B cell (primary cell): ENCODE data around the gene PPP2R5D. TPM values are rescaled to one million over a fixed set of nuclear protein-coding genes. Genes with fewer than 3 reads are reported as not detected.

Experiments
- ATAC-seq: fragments of 200-7000 bp; cut with Tn5 transposase; one replicate; pipeline ENCODE4 v1.10.0; 2021; ENCODE audit warnings: low read depth, mild to moderate bottlenecking, moderate number of reproducible peaks, moderate library complexity
- CTCF ChIA-PET: fragments of 350-600 bp; sonication (Branson Sonifier 250); formaldehyde crosslinking; loops from one replicate; lab custom pipeline; 2021; ENCODE audit warnings: antibody characterized with exemption, inconsistent platforms; lab: Charles Lee
- POLR2A ChIA-PET: fragments of 350-600 bp; sonication (Branson Sonifier 250); formaldehyde crosslinking; loops from one replicate; lab custom pipeline; 2021; ENCODE audit warnings: antibody characterized with exemption; lab: Charles Lee
- DNase-seq: peaks from one replicate; pipeline ENCODE4 v3.0.0; 2013
- H2AFZ ChIP-seq: 2 replicates; pipeline ENCODE4 v1.6.1; 2012; ENCODE audit warnings: mild to moderate bottlenecking, low read depth, low read length; ENCODE audit not compliant: insufficient read depth, poor library complexity, severe bottlenecking
- H3K27ac ChIP-seq, 2 donors: 1 replicate in 1 of 2; 2 replicates in 1 of 2; pipeline ENCODE4 v1.5.1; 2012 to 2013; ENCODE audit warnings: low read length in 2 of 2, mild to moderate bottlenecking in 2 of 2, moderate library complexity in 1 of 2
- H3K27me3 ChIP-seq, 4 experiments: fragments of 200-600 bp in 1 of 4; sonication (generic) in 1 of 4; replicated peaks in 1 of 4; 1 replicate in 2 of 4; 2 replicates in 2 of 4; pipeline versions ENCODE4 v1.6.1 to v1.7.0; 2013 to 2016; ENCODE audit warnings: low read length in 3 of 4, mild to moderate bottlenecking in 2 of 4, mixed read lengths in 1 of 4, moderate library complexity in 1 of 4; ENCODE audit not compliant: insufficient read depth in 4 of 4, control insufficient read depth in 3 of 4; ENCODE audit errors: control extremely low read depth in 1 of 4
- H3K36me3 ChIP-seq, 2 experiments: replicated peaks in 1 of 2; 1 replicate in 1 of 2; 2 replicates in 1 of 2; pipeline versions ENCODE4 v1.6.1 to v1.7.1; 2013; ENCODE audit warnings: low read length in 1 of 2; ENCODE audit not compliant: insufficient read depth in 2 of 2, control insufficient read depth in 1 of 2; ENCODE audit errors: control extremely low read depth in 1 of 2, extremely low read depth in 1 of 2
- H3K4me1 ChIP-seq, 2 donors: fragments of 200-600 bp in 1 of 2; sonication (generic) in 1 of 2; 1 replicate in 1 of 2; 2 replicates in 1 of 2; pipeline versions ENCODE4 v1.5.1 to v1.6.1; 2013 to 2017; ENCODE audit warnings: low read length in 2 of 2; ENCODE audit not compliant: control insufficient read depth in 2 of 2, insufficient read depth in 2 of 2
- H3K4me2 ChIP-seq: replicated peaks from 2 replicates; pipeline ENCODE3; 2012; ENCODE audit warnings: mild to moderate bottlenecking, low read depth, low read length; ENCODE audit not compliant: poor library complexity, severe bottlenecking
- H3K4me3 ChIP-seq, 5 experiments: fragments of 200-600 bp in 1 of 5; sonication (generic) in 1 of 5; 1 replicate in 3 of 5; 2 replicates in 2 of 5; pipeline versions ENCODE4 v1.5.1 to v1.7.0; 2011 to 2016; ENCODE audit warnings: low read length in 4 of 5, mild to moderate bottlenecking in 4 of 5, low read depth in 2 of 5, control low read depth in 1 of 5, moderate library complexity in 1 of 5; ENCODE audit not compliant: insufficient read depth in 1 of 5; ENCODE audit errors: control extremely low read depth in 1 of 5, extremely low read depth in 1 of 5
- H3K79me2 ChIP-seq: fragments of 200-600 bp; sonication (generic); one replicate; pipeline ENCODE4 v1.6.0; 2016; ENCODE audit warnings: low read length; ENCODE audit not compliant: control insufficient read depth, insufficient read depth
- H3K9ac ChIP-seq: fragments of 200-600 bp; sonication (generic); 2 replicates; pipeline ENCODE4 v1.6.1; 2017; ENCODE audit warnings: mild to moderate bottlenecking, low read length, moderate library complexity
- H3K9me3 ChIP-seq, 3 donors: one replicate each; pipeline versions ENCODE4 v1.6.1 to v1.7.1; 2013; ENCODE audit warnings: low read length in 2 of 3; ENCODE audit not compliant: control insufficient read depth in 2 of 3, insufficient read depth in 1 of 3; ENCODE audit errors: control extremely low read depth in 1 of 3
- H4K20me1 ChIP-seq: 2 replicates; pipeline ENCODE4 v1.6.0; 2012; ENCODE audit warnings: mild to moderate bottlenecking, low read length; ENCODE audit not compliant: insufficient read depth, control insufficient read depth, poor library complexity, severe bottlenecking
- H3K27ac Mint-ChIP-seq: one replicate; pipeline ENCODE4 v1.8.0; 2021; ENCODE audit warnings: mixed read lengths
- H3K27me3 Mint-ChIP-seq: one replicate; pipeline ENCODE4 v1.8.0; 2021; ENCODE audit warnings: mixed read lengths
- H3K4me1 Mint-ChIP-seq: one replicate; pipeline ENCODE4 v1.8.0; 2021; ENCODE audit warnings: mixed read lengths
- H3K4me3 Mint-ChIP-seq: one replicate; pipeline ENCODE4 v1.8.0; 2021; ENCODE audit warnings: mixed read lengths
- H3K9me3 Mint-ChIP-seq: one replicate; pipeline ENCODE4 v1.8.0; 2022; ENCODE audit warnings: mixed read lengths; ENCODE audit not compliant: insufficient read depth
- EZH2 ChIP-seq: IDR thresholded peaks from 2 replicates; pipeline ENCODE4 v1.6.1; 2012; ENCODE audit warnings: borderline replicate concordance, low read depth, mild to moderate bottlenecking, moderate library complexity, low read length; ENCODE audit not compliant: insufficient read depth, poor library complexity, severe bottlenecking
- WGBS: methylation state at CpG from one replicate; pipeline ENCODE4 v1.1.5; 2013; ENCODE audit warnings: missing lambda C conversion rate; ENCODE audit not compliant: insufficient coverage; 5-methylcytosine and 5-hydroxymethylcytosine counted together
- intact Hi-C: fragments of 100-400 bp; cut with micrococcal nuclease; formaldehyde crosslinking; loops from one replicate; pipeline ENCODE4 v1.10.0; 2022
- polyA plus RNA-seq: library from polyadenylated mRNA; depleted of rRNA; stranded (reverse); fragments of >200 nt; gene quantifications from 2 replicates; pipeline ENCODE4 v1.2.3, GENCODE V29; 2012
- total RNA-seq, 2 donors: library from RNA; stranded (reverse); fragments of 120-200 nt in 1 of 2; gene quantifications; 1 replicate in 1 of 2; 2 replicates in 1 of 2; pipeline versions ENCODE4 v1.2.3 to v1.2.4, GENCODE V29; 2013 to 2022
- TF ChIP-seq, protein P1 (sequence below): fragments of 200-600 bp; IDR thresholded peaks from one replicate; pipeline ENCODE4 v1.8.0; 2022; ENCODE audit warnings: antibody characterized with exemption, mild to moderate bottlenecking

The PPP2R5D gene
- total and polyA plus RNA-seq, 2 donors (not counting 1 experiment from before 2014, with no cell fraction given) = 23.2 to 23.6 TPM

- DNase-seq (no peak), ATAC-seq (no peak)
- peaks cover 62% of the 10 kb centered on the region for H3K4me1 Mint-ChIP-seq
- Histone ChIP-seq H3K27ac (peak overlapping the region in 1 of 2 donors; percentile 53), H3K27me3 (no peaks in the 10 kb centered on the region), H3K79me2 (peaks cover 84% of the 10 kb centered on the region), H3K9me3 (no peaks in the 10 kb centered on the region), H3K4me3 (no peak overlapping the region), H3K4me1 (peaks cover 43 to 52% of the 10 kb centered on the region in 2 donors), H3K4me2 (no peak overlapping the region), H3K9ac (no peak overlapping the region), H3K36me3 (peaks cover 1 to 80% of the 10 kb centered on the region in 2 experiments), H2AFZ (no peak overlapping the region), H4K20me1 (peaks cover 88% of the 10 kb centered on the region)
- no peak overlapping the region for H3K4me3 Mint-ChIP-seq
- H3K27ac Mint-ChIP-seq = peak overlapping the region; percentile 50
- CTCF ChIA-PET = no interaction called here
- H3K27me3 Mint-ChIP-seq = no peaks in the 10 kb centered on the region
- intact Hi-C loops = no loop called here
- WGBS = 63% methylated on average over 7 of the region's 7 CpGs
- POLR2A ChIA-PET = interaction anchor here (0.6 kb wide), 2 partner anchors 18 to 43 kb away, joined by 4 to 5 read pairs; no protein-coding TSS in a partner anchor
- TF ChIP-seq, protein P1, sequence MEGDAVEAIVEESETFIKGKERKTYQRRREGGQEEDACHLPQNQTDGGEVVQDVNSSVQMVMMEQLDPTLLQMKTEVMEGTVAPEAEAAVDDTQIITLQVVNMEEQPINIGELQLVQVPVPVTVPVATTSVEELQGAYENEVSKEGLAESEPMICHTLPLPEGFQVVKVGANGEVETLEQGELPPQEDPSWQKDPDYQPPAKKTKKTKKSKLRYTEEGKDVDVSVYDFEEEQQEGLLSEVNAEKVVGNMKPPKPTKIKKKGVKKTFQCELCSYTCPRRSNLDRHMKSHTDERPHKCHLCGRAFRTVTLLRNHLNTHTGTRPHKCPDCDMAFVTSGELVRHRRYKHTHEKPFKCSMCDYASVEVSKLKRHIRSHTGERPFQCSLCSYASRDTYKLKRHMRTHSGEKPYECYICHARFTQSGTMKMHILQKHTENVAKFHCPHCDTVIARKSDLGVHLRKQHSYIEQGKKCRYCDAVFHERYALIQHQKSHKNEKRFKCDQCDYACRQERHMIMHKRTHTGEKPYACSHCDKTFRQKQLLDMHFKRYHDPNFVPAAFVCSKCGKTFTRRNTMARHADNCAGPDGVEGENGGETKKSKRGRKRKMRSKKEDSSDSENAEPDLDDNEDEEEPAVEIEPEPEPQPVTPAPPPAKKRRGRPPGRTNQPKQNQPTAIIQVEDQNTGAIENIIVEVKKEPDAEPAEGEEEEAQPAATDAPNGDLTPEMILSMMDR = no peak
- TF ChIP-seq EZH2 = no peak
- no peaks in the 10 kb centered on the region for H3K9me3 Mint-ChIP-seq
These were observed 49.0 kb upstream of the PPP2R5D start for GRCh38 chr6:42935322-42935721.

- Mint-ChIP-seq H3K27ac (no peak overlapping the region), H3K9me3 (no peaks in the 10 kb centered on the region), H3K27me3 (no peaks in the 10 kb centered on the region), H3K4me3 (no peak overlapping the region), H3K4me1 (peaks cover 52% of the 10 kb centered on the region)
- H3K9me3 ChIP-seq = no peaks in the 10 kb centered on the region
- H2AFZ ChIP-seq = no peak overlapping the region
- POLR2A ChIA-PET = no interaction called here
- CTCF ChIA-PET = no interaction called here
- no peaks in the 10 kb centered on the region for H3K27me3 ChIP-seq
- intact Hi-C loops = no loop called here
- H4K20me1 ChIP-seq = peaks cover 89% of the 10 kb centered on the region
- no peak overlapping the region for H3K4me3 ChIP-seq
- H3K79me2 ChIP-seq = peaks cover 79% of the 10 kb centered on the region
- peak overlapping the region in 1 of 2 donors; percentile 26 for H3K27ac ChIP-seq
- DNase-seq (no peak), ATAC-seq (no peak)
- H3K4me2 ChIP-seq = no peak overlapping the region
- TF ChIP-seq, protein P1 = no peak
- TF ChIP-seq EZH2 = no peak
- H3K9ac ChIP-seq = no peak overlapping the region
- 92% methylated on average over 7 of the region's 11 CpGs for WGBS
- peaks cover 1 to 87% of the 10 kb centered on the region in 2 experiments for H3K36me3 ChIP-seq
- peaks cover 33 to 42% of the 10 kb centered on the region in 2 donors for H3K4me1 ChIP-seq
These were observed 48.0 kb upstream of the PPP2R5D start for GRCh38 chr6:42936398-42936797.
